Glutamatergic neuron (in vitro differentiated cells): ENCODE data around the gene AGAP3. TPM values are rescaled to one million over a fixed set of nuclear protein-coding genes. Genes with fewer than 3 reads are reported as not detected.

Source experiments
- DNase-seq: peaks from one replicate; pipeline ENCODE4 v3.0.0; 2022
- H3K27ac Mint-ChIP-seq: one replicate; pipeline ENCODE4 v1.8.0; 2020; ENCODE audit warnings: mild to moderate bottlenecking, mixed read lengths, inconsistent platforms; ENCODE audit not compliant: unreplicated experiment
- H3K27me3 Mint-ChIP-seq: one replicate; pipeline ENCODE4 v1.8.0; 2020; ENCODE audit warnings: mild to moderate bottlenecking, moderate library complexity, mixed read lengths, inconsistent platforms; ENCODE audit not compliant: unreplicated experiment
- H3K36me3 Mint-ChIP-seq: one replicate; pipeline ENCODE4 v1.8.0; 2020; ENCODE audit warnings: mild to moderate bottlenecking, mixed read lengths, inconsistent platforms; ENCODE audit not compliant: unreplicated experiment
- H3K4me1 Mint-ChIP-seq: one replicate; pipeline ENCODE4 v1.8.0; 2020; ENCODE audit warnings: mild to moderate bottlenecking, low read depth, mixed read lengths, inconsistent platforms; ENCODE audit not compliant: unreplicated experiment
- H3K4me3 Mint-ChIP-seq: one replicate; pipeline ENCODE4 v1.8.0; 2020; ENCODE audit warnings: mild to moderate bottlenecking, mixed read lengths, inconsistent platforms; ENCODE audit not compliant: unreplicated experiment
- H3K9me3 Mint-ChIP-seq: one replicate; pipeline ENCODE4 v1.8.0; 2020; ENCODE audit warnings: mild to moderate bottlenecking, moderate library complexity, mixed read lengths, inconsistent platforms; ENCODE audit not compliant: unreplicated experiment
- CTCF ChIP-seq: fragments of 200-600 bp; sonication (generic); IDR thresholded peaks from one replicate; pipeline ENCODE4 v1.5.0; 2021; ENCODE audit not compliant: partially characterized antibody, unreplicated experiment
- total RNA-seq: library from RNA; stranded (reverse); fragmentation: NEBNext Ultra II Directional; extraction: Animal tissue kit (Norgen Biotek cat#: 25700); gene quantifications from one replicate; pipeline ENCODE4 v1.2.1, GENCODE V29; 2021; ENCODE audit not compliant: unreplicated experiment

The AGAP3 gene
- total RNA-seq, 1 donor from 2014 or later: 406 TPM

GRCh38 chr7:151139071-151139790, 53.0 kb downstream of the AGAP3 start:
- Mint-ChIP-seq H3K4me1 (peaks cover 20% of the 10 kb centered on the region), H3K4me3 (no peak overlapping the region), H3K27ac (no peak overlapping the region), H3K36me3 (no peaks in the 10 kb centered on the region), H3K9me3 (peaks cover 24% of the 10 kb centered on the region), H3K27me3 (peaks cover 28% of the 10 kb centered on the region)
- DNase-seq: peak; percentile 15
- TF ChIP-seq CTCF: no peak

- Mint-ChIP-seq H3K4me1 (peaks cover 20% of the 10 kb centered on the region), H3K4me3 (no peak overlapping the region), H3K9me3 (peaks cover 25% of the 10 kb centered on the region), H3K27ac (no peak overlapping the region), H3K36me3 (no peaks in the 10 kb centered on the region), H3K27me3 (peaks cover 28% of the 10 kb centered on the region)
- peak; percentile 13 for DNase-seq
- TF ChIP-seq CTCF: no peak
Observed at GRCh38 chr7:151139791-151140190, 53.5 kb downstream of the AGAP3 start.

- no peak for DNase-seq
- Mint-ChIP-seq H3K4me1 (peaks cover 20% of the 10 kb centered on the region), H3K4me3 (no peak overlapping the region), H3K27me3 (peaks cover 24% of the 10 kb centered on the region), H3K9me3 (peaks cover 22% of the 10 kb centered on the region), H3K36me3 (no peaks in the 10 kb centered on the region), H3K27ac (no peak overlapping the region)
- TF ChIP-seq CTCF: no peak
Observed at GRCh38 chr7:151140826-151141225, 54.6 kb downstream of the AGAP3 start.

GRCh38 chr7:151141311-151141854, 55.1 kb downstream of the AGAP3 start:
- Mint-ChIP-seq H3K36me3 (no peaks in the 10 kb centered on the region), H3K4me1 (peaks cover 18% of the 10 kb centered on the region), H3K27ac (no peak overlapping the region), H3K27me3 (peaks cover 22% of the 10 kb centered on the region), H3K4me3 (no peak overlapping the region), H3K9me3 (peaks cover 23% of the 10 kb centered on the region)
- TF ChIP-seq CTCF: no peak
- no peak for DNase-seq
